ENCODE measurements around the gene SLC10A7. TPM values are rescaled to one million over a fixed set of nuclear protein-coding genes. Genes with fewer than 3 reads are reported as not detected.

Gene SLC10A7
- total and polyA plus RNA-seq, 10 of the 15 experiments (the other 5 are each of a cell fraction or from before 2014, with no cell fraction given), result 4.6 to 23.7 (median 15.6) TPM

DNA sequence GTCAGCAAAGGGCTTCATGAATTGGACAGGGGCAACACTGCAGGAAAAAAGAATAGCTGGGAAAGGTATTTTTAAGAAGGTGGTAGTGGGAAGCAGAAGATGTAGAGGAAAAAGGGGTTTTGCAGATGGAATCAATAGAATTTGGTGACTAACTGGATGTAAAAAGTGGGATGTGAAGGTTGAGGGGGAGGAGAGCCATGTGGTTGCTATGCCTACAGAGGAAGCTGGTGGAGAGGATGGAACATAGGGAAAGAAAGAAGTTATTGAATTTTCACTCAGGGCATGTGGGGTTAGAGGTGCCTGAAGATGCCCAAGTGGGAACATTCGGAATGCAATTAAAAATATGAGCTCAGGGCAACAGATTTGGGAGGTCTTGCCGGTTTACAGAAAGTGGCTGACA, 274.4 kb downstream of the SLC10A7 start (continued):
- TF ChIP-seq, protein P1, sequence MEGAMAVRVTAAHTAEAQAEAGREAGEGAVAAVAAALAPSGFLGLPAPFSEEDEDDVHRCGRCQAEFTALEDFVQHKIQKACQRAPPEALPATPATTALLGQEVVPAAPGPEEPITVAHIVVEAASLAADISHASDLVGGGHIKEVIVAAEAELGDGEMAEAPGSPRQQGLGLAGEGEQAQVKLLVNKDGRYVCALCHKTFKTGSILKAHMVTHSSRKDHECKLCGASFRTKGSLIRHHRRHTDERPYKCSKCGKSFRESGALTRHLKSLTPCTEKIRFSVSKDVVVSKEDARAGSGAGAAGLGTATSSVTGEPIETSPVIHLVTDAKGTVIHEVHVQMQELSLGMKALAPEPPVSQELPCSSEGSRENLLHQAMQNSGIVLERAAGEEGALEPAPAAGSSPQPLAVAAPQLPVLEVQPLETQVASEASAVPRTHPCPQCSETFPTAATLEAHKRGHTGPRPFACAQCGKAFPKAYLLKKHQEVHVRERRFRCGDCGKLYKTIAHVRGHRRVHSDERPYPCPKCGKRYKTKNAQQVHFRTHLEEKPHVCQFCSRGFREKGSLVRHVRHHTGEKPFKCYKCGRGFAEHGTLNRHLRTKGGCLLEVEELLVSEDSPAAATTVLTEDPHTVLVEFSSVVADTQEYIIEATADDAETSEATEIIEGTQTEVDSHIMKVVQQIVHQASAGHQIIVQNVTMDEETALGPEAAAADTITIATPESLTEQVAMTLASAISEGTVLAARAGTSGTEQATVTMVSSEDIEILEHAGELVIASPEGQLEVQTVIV (IDR thresholded peaks at IDR 0.05; ENCODE audit: borderline replicate concordance, partially characterized antibody), result no peak
- TF ChIP-seq, protein P2, sequence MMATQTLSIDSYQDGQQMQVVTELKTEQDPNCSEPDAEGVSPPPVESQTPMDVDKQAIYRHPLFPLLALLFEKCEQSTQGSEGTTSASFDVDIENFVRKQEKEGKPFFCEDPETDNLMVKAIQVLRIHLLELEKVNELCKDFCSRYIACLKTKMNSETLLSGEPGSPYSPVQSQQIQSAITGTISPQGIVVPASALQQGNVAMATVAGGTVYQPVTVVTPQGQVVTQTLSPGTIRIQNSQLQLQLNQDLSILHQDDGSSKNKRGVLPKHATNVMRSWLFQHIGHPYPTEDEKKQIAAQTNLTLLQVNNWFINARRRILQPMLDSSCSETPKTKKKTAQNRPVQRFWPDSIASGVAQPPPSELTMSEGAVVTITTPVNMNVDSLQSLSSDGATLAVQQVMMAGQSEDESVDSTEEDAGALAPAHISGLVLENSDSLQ (IDR thresholded peaks at IDR 0.05), result no peak
- TF ChIP-seq RB1 (IDR thresholded peaks at IDR 0.05; ENCODE audit: borderline replicate concordance) (no peak), GATAD2B (conservative IDR thresholded peaks at IDR 0.05; ENCODE audit: low read depth) (no peak)

DNA sequence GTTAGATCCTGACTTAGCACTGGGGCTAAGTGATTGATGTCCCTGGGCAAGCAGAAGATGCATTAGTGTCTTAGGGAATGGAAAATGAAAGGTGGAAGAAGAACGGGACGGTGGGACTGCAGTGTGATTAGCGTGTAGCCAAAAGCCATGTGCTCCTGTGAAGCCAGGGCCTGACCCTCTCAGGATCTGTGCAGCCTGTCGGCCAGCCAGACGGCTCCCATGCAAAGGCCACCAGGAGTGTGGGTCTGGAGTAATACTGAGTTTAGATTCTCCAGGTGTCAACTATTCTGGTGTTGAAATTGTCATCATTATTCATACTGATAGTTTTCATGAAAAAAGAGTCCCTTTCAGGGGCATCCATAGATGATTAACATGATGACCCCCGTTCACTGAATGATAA, 275.4 kb downstream of the SLC10A7 start:
- WGBS (ENCODE audit: insufficient coverage, insufficient replicate concordance, low lambda C conversion rate, missing lambda C conversion rate), result 97% methylated on average over 6 of the region's 6 CpGs
- in situ Hi-C loops (cut with MboI) (loop anchor here (5.0 kb wide), 1 partner anchor 91 kb away; no protein-coding TSS in a partner anchor), intact Hi-C loops (cut with micrococcal nuclease; ENCODE audit: unreplicated experiment) (no loop called here)
- no peak for DNase-seq (ENCODE audit: low read depth, low spot score)
- Histone ChIP-seq H3K36me3 (ENCODE audit: control insufficient read depth in 2 of 2, insufficient read depth in 2 of 2, low read length in 1 of 2) (no peaks in the 10 kb centered on the region), H3K9ac (ENCODE audit: control insufficient read depth, insufficient read depth, low read length) (no peak overlapping the region), H3K27ac (ENCODE audit: control insufficient read depth, insufficient read depth) (no peak overlapping the region), H4K20me1 (ENCODE audit: control insufficient read depth, insufficient read depth) (no peaks in the 10 kb centered on the region), H3K4me2 (ENCODE audit: control insufficient read depth, insufficient read depth) (no peak overlapping the region), H3K9me3 (replicated peaks; ENCODE audit: control insufficient read depth, insufficient read depth, low read length) (no peaks in the 10 kb centered on the region), H3K79me2 (ENCODE audit: control insufficient read depth, insufficient read depth, low read length) (no peaks in the 10 kb centered on the region), H2AFZ (ENCODE audit: control insufficient read depth, low read depth, low read length) (no peak overlapping the region), H3K4me1 (ENCODE audit: control insufficient read depth, insufficient read depth, low read length) (peaks cover 23% of the 10 kb centered on the region), H3K27me3 (replicated peaks in 1 of 2; ENCODE audit: control insufficient read depth in 2 of 2, insufficient read depth in 2 of 2, low read length in 1 of 2) (no peaks in the 10 kb centered on the region), H3K4me3 (no peak overlapping the region)
- RAD21 ChIA-PET (ENCODE audit: unreplicated experiment), result no interaction called here
- no peak for ATAC-seq
- FAIRE-seq, result no peak
- BruUV-seq (replicated peaks), result no TSS peak
- POLR2A ChIA-PET, result no interaction called here
- CTCF ChIA-PET, result interaction anchor here (1.3 to 3.5 kb wide), 7 partner anchors 13 to 851 kb away, joined by 3 to 18 read pairs (median 4); no protein-coding TSS in a partner anchor
- SMC1A ChIA-PET (ENCODE audit: uncharacterized antibody, unreplicated experiment), result interaction anchor here (0.8 to 1.5 kb wide), 3 partner anchors 87 to 96 kb away, joined by 3 to 5 read pairs (median 3); no protein-coding TSS in a partner anchor
- TF ChIP-seq, protein P3, sequence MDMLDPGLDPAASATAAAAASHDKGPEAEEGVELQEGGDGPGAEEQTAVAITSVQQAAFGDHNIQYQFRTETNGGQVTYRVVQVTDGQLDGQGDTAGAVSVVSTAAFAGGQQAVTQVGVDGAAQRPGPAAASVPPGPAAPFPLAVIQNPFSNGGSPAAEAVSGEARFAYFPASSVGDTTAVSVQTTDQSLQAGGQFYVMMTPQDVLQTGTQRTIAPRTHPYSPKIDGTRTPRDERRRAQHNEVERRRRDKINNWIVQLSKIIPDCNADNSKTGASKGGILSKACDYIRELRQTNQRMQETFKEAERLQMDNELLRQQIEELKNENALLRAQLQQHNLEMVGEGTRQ (IDR thresholded peaks at IDR 0.05; ENCODE audit: borderline replicate concordance, low read depth, low read length), result no peak
- no peak for TF ChIP-seq NR2F1 (conservative IDR thresholded peaks at IDR 0.05)
- TF ChIP-seq, protein P4, sequence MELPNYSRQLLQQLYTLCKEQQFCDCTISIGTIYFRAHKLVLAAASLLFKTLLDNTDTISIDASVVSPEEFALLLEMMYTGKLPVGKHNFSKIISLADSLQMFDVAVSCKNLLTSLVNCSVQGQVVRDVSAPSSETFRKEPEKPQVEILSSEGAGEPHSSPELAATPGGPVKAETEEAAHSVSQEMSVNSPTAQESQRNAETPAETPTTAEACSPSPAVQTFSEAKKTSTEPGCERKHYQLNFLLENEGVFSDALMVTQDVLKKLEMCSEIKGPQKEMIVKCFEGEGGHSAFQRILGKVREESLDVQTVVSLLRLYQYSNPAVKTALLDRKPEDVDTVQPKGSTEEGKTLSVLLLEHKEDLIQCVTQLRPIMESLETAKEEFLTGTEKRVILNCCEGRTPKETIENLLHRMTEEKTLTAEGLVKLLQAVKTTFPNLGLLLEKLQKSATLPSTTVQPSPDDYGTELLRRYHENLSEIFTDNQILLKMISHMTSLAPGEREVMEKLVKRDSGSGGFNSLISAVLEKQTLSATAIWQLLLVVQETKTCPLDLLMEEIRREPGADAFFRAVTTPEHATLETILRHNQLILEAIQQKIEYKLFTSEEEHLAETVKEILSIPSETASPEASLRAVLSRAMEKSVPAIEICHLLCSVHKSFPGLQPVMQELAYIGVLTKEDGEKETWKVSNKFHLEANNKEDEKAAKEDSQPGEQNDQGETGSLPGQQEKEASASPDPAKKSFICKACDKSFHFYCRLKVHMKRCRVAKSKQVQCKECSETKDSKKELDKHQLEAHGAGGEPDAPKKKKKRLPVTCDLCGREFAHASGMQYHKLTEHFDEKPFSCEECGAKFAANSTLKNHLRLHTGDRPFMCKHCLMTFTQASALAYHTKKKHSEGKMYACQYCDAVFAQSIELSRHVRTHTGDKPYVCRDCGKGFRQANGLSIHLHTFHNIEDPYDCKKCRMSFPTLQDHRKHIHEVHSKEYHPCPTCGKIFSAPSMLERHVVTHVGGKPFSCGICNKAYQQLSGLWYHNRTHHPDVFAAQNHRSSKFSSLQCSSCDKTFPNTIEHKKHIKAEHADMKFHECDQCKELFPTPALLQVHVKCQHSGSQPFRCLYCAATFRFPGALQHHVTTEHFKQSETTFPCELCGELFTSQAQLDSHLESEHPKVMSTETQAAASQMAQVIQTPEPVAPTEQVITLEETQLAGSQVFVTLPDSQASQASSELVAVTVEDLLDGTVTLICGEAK (IDR thresholded peaks at IDR 0.05; ENCODE audit: borderline replicate concordance), result no peak
- TF ChIP-seq BCL11A (IDR thresholded peaks at IDR 0.05; ENCODE audit: low read depth, low read length), result no peak
- no peak for TF ChIP-seq MXI1 (IDR thresholded peaks at IDR 0.05; ENCODE audit: low read depth, low read length)
- no peak for TF ChIP-seq PAX8 (IDR thresholded peaks at IDR 0.05)
- TF ChIP-seq, protein P5, sequence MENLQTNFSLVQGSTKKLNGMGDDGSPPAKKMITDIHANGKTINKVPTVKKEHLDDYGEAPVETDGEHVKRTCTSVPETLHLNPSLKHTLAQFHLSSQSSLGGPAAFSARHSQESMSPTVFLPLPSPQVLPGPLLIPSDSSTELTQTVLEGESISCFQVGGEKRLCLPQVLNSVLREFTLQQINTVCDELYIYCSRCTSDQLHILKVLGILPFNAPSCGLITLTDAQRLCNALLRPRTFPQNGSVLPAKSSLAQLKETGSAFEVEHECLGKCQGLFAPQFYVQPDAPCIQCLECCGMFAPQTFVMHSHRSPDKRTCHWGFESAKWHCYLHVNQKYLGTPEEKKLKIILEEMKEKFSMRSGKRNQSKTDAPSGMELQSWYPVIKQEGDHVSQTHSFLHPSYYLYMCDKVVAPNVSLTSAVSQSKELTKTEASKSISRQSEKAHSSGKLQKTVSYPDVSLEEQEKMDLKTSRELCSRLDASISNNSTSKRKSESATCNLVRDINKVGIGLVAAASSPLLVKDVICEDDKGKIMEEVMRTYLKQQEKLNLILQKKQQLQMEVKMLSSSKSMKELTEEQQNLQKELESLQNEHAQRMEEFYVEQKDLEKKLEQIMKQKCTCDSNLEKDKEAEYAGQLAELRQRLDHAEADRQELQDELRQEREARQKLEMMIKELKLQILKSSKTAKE (IDR thresholded peaks at IDR 0.05; ENCODE audit: low read depth, poor library complexity, severe bottlenecking), result no peak
